Keratinocyte (primary cell): ENCODE measurements around the gene GBX2.

Source experiments
- EZH2 ChIP-seq: IDR thresholded peaks from one replicate; pipeline ENCODE4 v1.6.1; 2012; ENCODE audit warnings: inconsistent platforms, mild to moderate bottlenecking, low read length, moderate library complexity
- TF ChIP-seq, protein P1 (sequence below), 3 experiments: IDR thresholded peaks in 1 of 3; conservative IDR thresholded peaks in 1 of 3; optimal IDR thresholded peaks in 1 of 3; 2 replicates in 2 of 3; 3 replicates in 1 of 3; pipeline versions ENCODE3 to v1.5.1; 2011; ENCODE audit warnings: low read length in 3 of 3, mild to moderate bottlenecking in 3 of 3, moderate library complexity in 2 of 3, control low read depth in 1 of 3, inconsistent platforms in 1 of 3; ENCODE audit not compliant: insufficient read depth in 2 of 3; ENCODE audit errors: extremely low read depth in 1 of 3

GRCh38 chr2:236131073-236131692 lies 37.0 kb downstream of the GBX2 start:
- TF ChIP-seq, protein P1, sequence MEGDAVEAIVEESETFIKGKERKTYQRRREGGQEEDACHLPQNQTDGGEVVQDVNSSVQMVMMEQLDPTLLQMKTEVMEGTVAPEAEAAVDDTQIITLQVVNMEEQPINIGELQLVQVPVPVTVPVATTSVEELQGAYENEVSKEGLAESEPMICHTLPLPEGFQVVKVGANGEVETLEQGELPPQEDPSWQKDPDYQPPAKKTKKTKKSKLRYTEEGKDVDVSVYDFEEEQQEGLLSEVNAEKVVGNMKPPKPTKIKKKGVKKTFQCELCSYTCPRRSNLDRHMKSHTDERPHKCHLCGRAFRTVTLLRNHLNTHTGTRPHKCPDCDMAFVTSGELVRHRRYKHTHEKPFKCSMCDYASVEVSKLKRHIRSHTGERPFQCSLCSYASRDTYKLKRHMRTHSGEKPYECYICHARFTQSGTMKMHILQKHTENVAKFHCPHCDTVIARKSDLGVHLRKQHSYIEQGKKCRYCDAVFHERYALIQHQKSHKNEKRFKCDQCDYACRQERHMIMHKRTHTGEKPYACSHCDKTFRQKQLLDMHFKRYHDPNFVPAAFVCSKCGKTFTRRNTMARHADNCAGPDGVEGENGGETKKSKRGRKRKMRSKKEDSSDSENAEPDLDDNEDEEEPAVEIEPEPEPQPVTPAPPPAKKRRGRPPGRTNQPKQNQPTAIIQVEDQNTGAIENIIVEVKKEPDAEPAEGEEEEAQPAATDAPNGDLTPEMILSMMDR (optimal IDR thresholded peaks at IDR 0.05 in 1 of 3, IDR thresholded peaks at IDR 0.05 in 1 of 3, conservative IDR thresholded peaks at IDR 0.05 in 1 of 3; ENCODE audit: extremely low read depth in 1 of 3, insufficient read depth in 2 of 3, low read length in 3 of 3) = no peak
- no peak for TF ChIP-seq EZH2
